Gastrocnemius medialis (tissue), 4 donors: ENCODE measurements around the gene DARS1. TPM values are rescaled to one million over a fixed set of nuclear protein-coding genes. Genes with fewer than 3 reads are reported as not detected.

ENCODE experiments used
- ATAC-seq, 2 donors: fragments of 150-250 bp; one replicate each; pipeline ENCODE4 v1.9.1; 2016
- DNase-seq, 2 donors: peaks; one replicate each; pipeline ENCODE4 v3.0.0-alpha.2; 2019
- H3K27ac ChIP-seq, 4 donors: fragments of 200-600 bp; sonication (generic); 1 replicate in 1 of 4; 2 replicates in 3 of 4; pipeline ENCODE4 v1.5.1; 2016 to 2018; ENCODE audit warnings: mild to moderate bottlenecking in 2 of 4, moderate library complexity in 1 of 4
- H3K27me3 ChIP-seq, 3 donors: fragments of 200-600 bp; sonication (generic) in 2 of 3; 1 replicate in 1 of 3; 2 replicates in 2 of 3; pipeline versions ENCODE4 v1.5.1 to v1.6.0; 2016 to 2019; ENCODE audit warnings: mild to moderate bottlenecking in 1 of 3, moderate library complexity in 1 of 3
- H3K36me3 ChIP-seq, 2 donors: fragments of 200-600 bp; sonication (generic) in 1 of 2; one replicate each; pipeline ENCODE4 v1.5.1; 2017 to 2018
- H3K4me1 ChIP-seq, 2 donors: fragments of 200-600 bp; sonication (generic) in 1 of 2; one replicate each; pipeline ENCODE4 v1.5.1; 2016 to 2017; ENCODE audit warnings: mild to moderate bottlenecking in 2 of 2
- H3K4me3 ChIP-seq, 4 donors: fragments of 200-600 bp; sonication (generic) in 3 of 4; 1 replicate in 1 of 4; 2 replicates in 3 of 4; pipeline ENCODE4 v1.5.1; 2016 to 2019; ENCODE audit warnings: mild to moderate bottlenecking in 2 of 4
- H3K9me3 ChIP-seq, 3 donors: fragments of 200-600 bp; sonication (generic) in 2 of 3; 1 replicate in 1 of 3; 2 replicates in 2 of 3; pipeline ENCODE4 v1.5.1; 2016 to 2019
- POLR2A ChIP-seq, 2 donors: fragments of 450-650 bp; IDR thresholded peaks; one replicate each; pipeline ENCODE4 v1.6.1; 2017; ENCODE audit warnings: antibody characterized with exemption in 2 of 2, mild to moderate bottlenecking in 2 of 2, moderate library complexity in 2 of 2
- in situ Hi-C, 4 donors: fragments of 200-750 bp; cut with MboI; loops; one replicate each; pipeline versions ENCODE4 v1.15.0 to v1.8.0; 2017; ENCODE audit warnings: low sequenced_read_pairs in 4 of 4
- intact Hi-C: fragments of 100-400 bp; cut with DNase I; formaldehyde crosslinking; loops from one replicate; pipeline ENCODE4 v1.15.1; 2023; ENCODE audit warnings: low total_unique reads
- total RNA-seq, 4 donors: library from RNA; depleted of rRNA; stranded (reverse); fragments of >200 nt; gene quantifications; one replicate each; pipeline versions ENCODE4 v1.1.0 to v1.2.3, GENCODE V29; 2016
- TF ChIP-seq, protein P1 (sequence below), 5 experiments: fragments of 450-650 bp in 3 of 5; fragments of 200-600 bp in 2 of 5; sonication (generic) in 2 of 5; IDR thresholded peaks in 4 of 5; conservative IDR thresholded peaks in 1 of 5; 1 replicate in 4 of 5; 2 replicates in 1 of 5; pipeline ENCODE4 v1.5.1; 2016 to 2019; ENCODE audit warnings: antibody characterized with exemption in 5 of 5, mild to moderate bottlenecking in 3 of 5, moderate library complexity in 3 of 5

The DARS1 gene
- total RNA-seq, 4 donors from 2014 or later: 86.2 to 97.2 (median 89.8) TPM

DNA sequence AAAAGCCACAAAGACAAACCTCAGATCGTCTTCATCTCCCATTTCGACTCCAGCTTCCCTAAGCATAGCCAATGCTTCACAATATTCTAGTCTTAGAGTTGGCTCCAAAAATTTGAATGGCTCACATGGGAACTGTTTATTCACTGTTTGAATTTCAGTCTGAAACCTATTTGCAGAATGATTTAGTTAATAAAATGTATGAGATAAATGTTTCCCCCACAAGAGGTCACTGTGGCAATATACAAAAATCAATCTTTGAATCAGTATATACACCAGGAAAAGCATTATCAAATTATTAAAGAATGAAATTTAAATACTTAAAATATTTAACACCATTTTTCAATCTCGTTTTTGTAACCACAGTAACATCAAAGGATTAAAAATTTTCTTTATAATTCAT lies 69.2 kb downstream of the DARS1 start:
- TF ChIP-seq POLR2A (IDR thresholded peaks at IDR 0.05): no peak
- TF ChIP-seq, protein P1, sequence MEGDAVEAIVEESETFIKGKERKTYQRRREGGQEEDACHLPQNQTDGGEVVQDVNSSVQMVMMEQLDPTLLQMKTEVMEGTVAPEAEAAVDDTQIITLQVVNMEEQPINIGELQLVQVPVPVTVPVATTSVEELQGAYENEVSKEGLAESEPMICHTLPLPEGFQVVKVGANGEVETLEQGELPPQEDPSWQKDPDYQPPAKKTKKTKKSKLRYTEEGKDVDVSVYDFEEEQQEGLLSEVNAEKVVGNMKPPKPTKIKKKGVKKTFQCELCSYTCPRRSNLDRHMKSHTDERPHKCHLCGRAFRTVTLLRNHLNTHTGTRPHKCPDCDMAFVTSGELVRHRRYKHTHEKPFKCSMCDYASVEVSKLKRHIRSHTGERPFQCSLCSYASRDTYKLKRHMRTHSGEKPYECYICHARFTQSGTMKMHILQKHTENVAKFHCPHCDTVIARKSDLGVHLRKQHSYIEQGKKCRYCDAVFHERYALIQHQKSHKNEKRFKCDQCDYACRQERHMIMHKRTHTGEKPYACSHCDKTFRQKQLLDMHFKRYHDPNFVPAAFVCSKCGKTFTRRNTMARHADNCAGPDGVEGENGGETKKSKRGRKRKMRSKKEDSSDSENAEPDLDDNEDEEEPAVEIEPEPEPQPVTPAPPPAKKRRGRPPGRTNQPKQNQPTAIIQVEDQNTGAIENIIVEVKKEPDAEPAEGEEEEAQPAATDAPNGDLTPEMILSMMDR (IDR thresholded peaks at IDR 0.05 in 4 of 5, conservative IDR thresholded peaks at IDR 0.05 in 1 of 5): peak in 2 of 5 experiments; percentile 30 to 47
- DNase-seq (no peak), ATAC-seq (no peak)
- no peak overlapping the region for H3K27ac ChIP-seq
- no peaks in the 10 kb centered on the region for H3K27me3 ChIP-seq
- no peak overlapping the region for H3K4me3 ChIP-seq
- H3K36me3 ChIP-seq: peaks cover 0 to 28% of the 10 kb centered on the region in 2 donors
- H3K4me1 ChIP-seq: no peaks in the 10 kb centered on the region
- intact Hi-C loops (loop anchor here (5.0 kb wide), 1 partner anchor 56 kb away; no protein-coding TSS in a partner anchor), in situ Hi-C loops (loop anchor here in 3 of 4 donors (5.0 to 10.0 kb wide), 2 partner anchors 466 to 469 kb away; no protein-coding TSS in a partner anchor)
- no peaks in the 10 kb centered on the region for H3K9me3 ChIP-seq

DNA sequence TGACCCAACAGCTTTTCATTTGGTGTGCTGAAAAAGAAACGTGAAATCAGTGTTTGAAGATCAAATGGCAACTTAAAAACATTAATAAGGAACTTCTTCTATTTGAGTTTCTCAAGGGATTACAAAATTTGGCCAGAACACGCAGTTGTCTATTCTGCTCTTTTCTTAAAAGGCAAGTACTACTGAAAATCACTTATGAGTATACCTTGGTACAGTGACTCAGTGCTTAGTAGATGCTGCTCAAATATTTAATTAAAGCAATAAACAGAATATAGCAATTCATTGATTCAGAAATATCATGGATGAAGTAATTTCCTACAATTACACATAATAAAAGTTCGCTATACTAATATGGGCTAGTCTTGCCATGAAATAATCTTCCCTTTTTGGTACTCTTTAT lies 70.9 kb downstream of the DARS1 start:
- Histone ChIP-seq H3K27me3 (no peaks in the 10 kb centered on the region), H3K4me1 (no peaks in the 10 kb centered on the region), H3K4me3 (no peak overlapping the region), H3K9me3 (no peaks in the 10 kb centered on the region), H3K27ac (no peak overlapping the region), H3K36me3 (peaks cover 0 to 34% of the 10 kb centered on the region in 2 donors)
- TF ChIP-seq, protein P1 (IDR thresholded peaks at IDR 0.05 in 4 of 5, conservative IDR thresholded peaks at IDR 0.05 in 1 of 5): no peak
- TF ChIP-seq POLR2A (IDR thresholded peaks at IDR 0.05): no peak
- ATAC-seq (no peak), DNase-seq (no peak)
- in situ Hi-C loops: loop anchor here in 3 of 4 donors (5.0 to 10.0 kb wide), 2 partner anchors 468 to 470 kb away; no protein-coding TSS in a partner anchor
- intact Hi-C loops: loop anchor here (2.0 kb wide), 1 partner anchor 470 kb away; no protein-coding TSS in a partner anchor

DNA sequence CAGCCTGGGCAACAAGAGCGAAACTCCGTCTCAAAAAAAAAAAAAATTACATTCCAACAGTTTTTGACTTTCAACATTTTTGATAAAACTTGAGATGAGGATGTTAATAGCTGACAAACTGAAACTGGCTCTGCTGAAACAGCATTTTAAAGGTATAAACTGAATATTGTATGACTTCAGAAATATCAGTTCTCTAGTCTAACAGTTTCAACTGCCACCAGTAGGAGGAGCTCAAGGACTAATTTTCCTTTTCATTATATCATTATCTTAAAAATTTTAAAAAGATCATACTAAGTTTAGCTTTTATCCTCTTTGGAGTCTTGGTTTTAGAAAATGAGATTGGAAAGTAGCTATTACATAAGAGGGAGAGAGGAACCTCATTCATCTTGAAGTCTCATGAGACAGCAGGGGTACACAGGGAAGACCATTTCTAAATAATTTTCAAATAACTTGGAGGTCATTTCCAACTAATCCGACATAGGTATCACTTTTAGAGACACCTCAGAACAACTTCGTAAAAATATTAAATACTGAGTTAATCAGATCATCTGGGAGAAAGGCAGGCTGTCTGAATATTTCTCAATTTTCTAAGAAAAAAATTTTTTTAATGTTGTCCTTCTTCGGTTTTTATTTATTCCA lies 71.6 kb downstream of the DARS1 start:
- Histone ChIP-seq H3K36me3 (peaks cover 0 to 34% of the 10 kb centered on the region in 2 donors), H3K4me1 (no peaks in the 10 kb centered on the region), H3K27ac (no peak overlapping the region), H3K9me3 (no peaks in the 10 kb centered on the region), H3K27me3 (no peaks in the 10 kb centered on the region), H3K4me3 (no peak overlapping the region)
- intact Hi-C loops (loop anchor here (2.0 kb wide), 1 partner anchor 471 kb away; no protein-coding TSS in a partner anchor), in situ Hi-C loops (loop anchor here in 3 of 4 donors (5.0 to 10.0 kb wide), 2 partner anchors 468 to 471 kb away; no protein-coding TSS in a partner anchor)
- TF ChIP-seq POLR2A (IDR thresholded peaks at IDR 0.05): no peak
- TF ChIP-seq, protein P1 (IDR thresholded peaks at IDR 0.05 in 4 of 5, conservative IDR thresholded peaks at IDR 0.05 in 1 of 5): peak; percentile 35 to 74 (median 62)
- no peak for DNase-seq
- no peak for ATAC-seq

DNA sequence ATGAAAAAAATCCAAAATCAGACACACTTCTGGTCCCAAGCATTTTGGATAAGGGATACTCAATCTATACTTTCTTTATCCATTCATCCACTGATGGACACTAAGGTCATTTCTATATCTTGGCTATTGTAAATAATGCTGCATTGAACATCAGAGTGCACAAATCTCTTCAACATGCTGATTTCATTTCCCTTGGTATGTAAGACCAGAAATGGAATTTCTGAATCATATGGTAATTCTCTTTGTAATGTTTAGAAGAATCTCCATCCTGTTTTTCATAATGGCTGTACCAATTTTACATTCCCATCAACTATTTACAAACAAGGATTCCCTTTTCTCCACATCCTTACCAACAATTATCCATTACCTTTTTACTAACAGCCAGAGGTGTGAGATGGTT lies 75.5 kb downstream of the DARS1 start:
- Histone ChIP-seq H3K27ac (no peak overlapping the region), H3K4me3 (no peak overlapping the region), H3K4me1 (no peaks in the 10 kb centered on the region), H3K36me3 (peaks cover 2 to 50% of the 10 kb centered on the region in 2 donors), H3K9me3 (no peaks in the 10 kb centered on the region), H3K27me3 (no peaks in the 10 kb centered on the region)
- intact Hi-C loops: no loop called here
- no peak for ATAC-seq
- DNase-seq: no peak
- TF ChIP-seq POLR2A (IDR thresholded peaks at IDR 0.05): no peak
- TF ChIP-seq, protein P1 (IDR thresholded peaks at IDR 0.05 in 4 of 5, conservative IDR thresholded peaks at IDR 0.05 in 1 of 5): no peak
- in situ Hi-C loops: loop anchor here in 3 of 4 donors (5.0 to 10.0 kb wide), 2 partner anchors 472 to 475 kb away; no protein-coding TSS in a partner anchor
